BLaER1 treated with 17β-estradiol and CSF1 and Interleukin-3, amounts not matched to agents 10 nM and 100 nM (cell line): ENCODE results near the gene MYO1B.

Experiments used
- H3K27ac ChIP-seq, 11 experiments: shearing (Covaris generic); formaldehyde crosslinking; 2 replicates each; pipeline ENCODE4 v1.8.1; 2022
- H3K27me3 ChIP-seq, 11 experiments: shearing (Covaris generic); formaldehyde crosslinking; 2 replicates each; pipeline ENCODE4 v1.8.1; 2022
- H3K36me3 ChIP-seq, 11 experiments: shearing (Covaris generic); formaldehyde crosslinking; 2 replicates each; pipeline ENCODE4 v1.8.1; 2022
- H3K4me1 ChIP-seq, 10 experiments: shearing (Covaris generic); formaldehyde crosslinking; 2 replicates each; pipeline ENCODE4 v1.8.1; 2022
- H3K4me2 ChIP-seq, 11 experiments: shearing (Covaris generic); formaldehyde crosslinking; 2 replicates each; pipeline ENCODE4 v1.8.1; 2022
- H3K4me3 ChIP-seq, 10 experiments: shearing (Covaris generic); formaldehyde crosslinking; 2 replicates each; pipeline ENCODE4 v1.8.1; 2022
- H3K9ac ChIP-seq, 11 experiments: shearing (Covaris generic); formaldehyde crosslinking; 2 replicates each; pipeline ENCODE4 v1.8.1; 2022
- H3K9me3 ChIP-seq, 11 experiments: shearing (Covaris generic); formaldehyde crosslinking; replicated peaks in 1 of 11; 2 replicates each; pipeline ENCODE4 v1.8.1; 2022
- H4K20me1 ChIP-seq, 11 experiments: shearing (Covaris generic); formaldehyde crosslinking; 2 replicates each; pipeline ENCODE4 v1.8.1; 2022
- Cebpa-rat ChIP-seq, 11 experiments: shearing (Covaris generic); IDR thresholded peaks; 2 replicates each; pipeline ENCODE4 v1.8.1; 2022

MYO1B gene

DNA sequence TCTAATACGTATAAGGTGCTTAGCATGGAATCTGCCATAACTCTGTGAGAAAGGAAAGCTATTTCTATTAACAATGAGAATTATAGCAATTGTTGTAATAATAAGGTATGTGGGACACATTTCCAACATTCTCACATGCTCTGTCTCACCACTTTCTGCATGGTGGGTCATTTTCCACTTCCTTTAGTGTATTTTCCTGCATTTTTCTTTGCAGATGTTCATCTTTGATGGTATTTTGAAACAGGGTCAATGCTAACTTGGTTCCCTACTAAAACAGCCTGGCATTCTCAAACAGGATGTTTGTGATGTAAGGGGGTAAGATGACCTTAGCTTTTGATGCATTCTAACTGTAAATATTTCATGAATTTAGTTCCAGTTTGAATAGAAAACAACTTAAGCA, 54.7 kb downstream of the MYO1B start:
- no peak overlapping the region for H3K9ac ChIP-seq
- H3K27me3 ChIP-seq, result no peaks in the 10 kb centered on the region
- peaks cover 0 to 8% (median 5%) of the 10 kb centered on the region in 10 experiments; a peak in 8 of 20 replicates for H3K4me1 ChIP-seq
- H3K4me2 ChIP-seq, result no peak overlapping the region
- TF ChIP-seq Cebpa-rat (IDR thresholded peaks at IDR 0.05), result no peak
- H3K27ac ChIP-seq, result no peak overlapping the region
- peaks cover 0 to 46% (median 11%) of the 10 kb centered on the region in 11 experiments; a peak in 13 of 22 replicates for H3K36me3 ChIP-seq
- H3K4me3 ChIP-seq, result no peak overlapping the region
- H4K20me1 ChIP-seq, result peaks cover 0 to 10% (median 0%) of the 10 kb centered on the region in 11 experiments; a peak in 1 of 22 replicates
- no peaks in the 10 kb centered on the region for H3K9me3 ChIP-seq

DNA sequence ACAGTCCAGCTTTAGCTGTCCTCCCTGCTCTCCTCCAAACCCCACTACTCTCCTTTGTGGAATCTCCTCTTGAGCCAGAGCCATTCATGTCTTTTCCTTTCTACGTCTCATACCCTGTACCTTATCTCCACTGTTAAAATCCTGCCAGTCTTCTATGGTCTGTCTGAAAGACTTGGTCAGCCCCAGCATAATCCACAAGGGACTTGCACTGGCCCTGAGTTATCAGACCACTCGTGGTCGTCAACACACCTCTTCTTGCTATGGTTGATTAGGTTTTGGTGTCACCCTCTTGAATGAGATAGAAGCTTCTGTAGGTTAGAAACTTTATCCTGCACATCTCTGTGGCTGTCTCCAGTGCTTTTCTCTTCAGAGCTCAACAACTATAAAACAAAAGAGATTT, 56.8 kb downstream of the MYO1B start:
- Histone ChIP-seq H3K4me2 (no peak overlapping the region), H3K4me1 (peaks cover 0 to 8% (median 5%) of the 10 kb centered on the region in 10 experiments; a peak in 8 of 20 replicates), H3K27me3 (no peaks in the 10 kb centered on the region), H3K4me3 (no peak overlapping the region), H3K27ac (no peak overlapping the region), H3K36me3 (peaks cover 0 to 49% (median 16%) of the 10 kb centered on the region in 11 experiments; a peak in 13 of 22 replicates), H3K9ac (no peak overlapping the region), H4K20me1 (peaks cover 0 to 8% (median 0%) of the 10 kb centered on the region in 11 experiments; a peak in 1 of 22 replicates), H3K9me3 (no peaks in the 10 kb centered on the region)
- TF ChIP-seq Cebpa-rat (IDR thresholded peaks at IDR 0.05), result no peak

DNA sequence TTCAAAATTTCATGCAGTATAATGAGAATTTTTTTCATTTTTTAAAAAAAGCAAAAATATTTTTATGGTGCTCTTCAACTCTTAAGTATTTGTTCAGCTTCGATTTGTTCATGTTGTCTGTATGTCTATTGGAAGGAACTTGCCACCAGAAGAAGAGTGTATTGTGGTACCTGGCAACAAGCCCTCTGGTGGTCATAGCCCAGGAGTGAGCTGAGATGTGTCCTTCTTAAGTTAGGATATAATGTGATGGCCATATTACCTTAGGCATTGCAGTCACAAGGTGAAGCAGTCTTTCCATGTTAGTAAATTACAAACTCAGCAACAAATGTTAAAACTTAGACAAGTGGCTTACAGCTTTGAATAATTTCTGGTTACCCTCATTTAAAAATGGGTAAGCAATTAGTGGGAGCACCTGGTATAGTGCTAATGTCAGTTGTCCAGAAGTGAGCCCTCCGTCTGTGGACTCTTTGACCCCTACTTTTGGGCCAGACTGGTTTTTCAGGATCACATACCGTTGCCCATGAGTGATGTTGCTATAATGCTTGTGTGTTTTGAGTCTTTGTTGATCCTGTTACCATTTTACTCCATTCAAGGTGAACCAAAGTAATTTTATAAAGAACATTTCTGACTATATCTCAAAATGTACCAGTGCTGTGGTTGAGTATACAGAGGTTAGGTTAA, 57.4 kb downstream of the MYO1B start:
- Histone ChIP-seq H3K36me3 (peaks cover 0 to 42% (median 16%) of the 10 kb centered on the region in 11 experiments; a peak in 12 of 22 replicates), H3K9ac (no peak overlapping the region), H3K4me3 (no peak overlapping the region), H3K9me3 (no peaks in the 10 kb centered on the region; a peak in 1 of 22 replicates), H4K20me1 (0 out of 22 replicates have a peak, but pooled peaks cover 0 to 4% (median 0%) of the 10 kb centered on the region in 11 experiments), H3K4me1 (peaks cover 0 to 3% (median 2%) of the 10 kb centered on the region in 10 experiments; a peak in 6 of 20 replicates), H3K27me3 (no peaks in the 10 kb centered on the region), H3K4me2 (no peak overlapping the region), H3K27ac (no peak overlapping the region)
- TF ChIP-seq Cebpa-rat (IDR thresholded peaks at IDR 0.05), result no peak

DNA sequence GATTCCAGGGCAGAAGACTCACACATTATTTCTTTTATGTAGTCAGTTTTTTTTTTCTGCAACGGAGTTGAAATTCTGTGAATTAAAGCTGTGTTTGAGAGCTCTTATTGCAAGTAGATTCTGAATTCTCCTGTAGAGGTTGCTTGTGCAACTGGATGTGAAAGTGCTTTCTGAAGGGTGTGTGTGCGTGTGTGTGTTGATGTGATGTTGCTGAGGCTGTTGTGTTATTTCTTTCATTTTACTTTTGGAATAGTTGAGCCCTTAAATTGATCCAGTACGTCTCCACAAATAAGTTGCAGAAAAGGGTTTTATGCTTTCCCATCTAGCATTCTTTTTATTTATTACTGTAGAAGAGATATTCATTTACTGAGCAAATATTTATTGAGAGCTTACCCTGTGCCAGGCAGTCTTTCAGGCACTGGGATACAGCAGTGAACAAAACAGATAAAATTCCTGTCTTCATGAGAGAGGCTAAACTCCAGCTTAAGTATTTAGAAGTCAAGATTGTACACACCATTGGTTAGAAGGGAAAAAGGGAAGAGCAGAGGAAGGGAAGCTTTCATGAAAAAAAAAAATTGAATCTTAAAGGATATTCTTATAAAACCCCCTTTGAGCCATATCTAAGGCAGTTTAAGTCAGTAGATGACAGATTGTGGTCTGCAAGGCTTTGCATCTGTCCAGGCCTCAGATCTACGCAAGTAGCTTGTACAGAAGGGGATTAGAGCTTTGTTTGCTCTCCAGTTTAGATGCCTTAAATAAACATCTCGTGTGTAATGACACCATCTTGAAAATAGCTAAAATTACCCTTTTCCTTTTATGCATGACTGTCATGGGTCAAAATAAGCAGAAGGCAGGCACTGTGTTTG, 58.2 kb downstream of the MYO1B start:
- H3K9ac ChIP-seq, result no peak overlapping the region
- no peaks in the 10 kb centered on the region for H3K27me3 ChIP-seq
- H3K4me2 ChIP-seq, result no peak overlapping the region
- H3K27ac ChIP-seq, result no peak overlapping the region
- TF ChIP-seq Cebpa-rat (IDR thresholded peaks at IDR 0.05), result no peak
- no peaks in the 10 kb centered on the region for H3K4me1 ChIP-seq
- 0 out of 22 replicates have a peak, but pooled peaks cover 0 to 4% (median 0%) of the 10 kb centered on the region in 11 experiments for H4K20me1 ChIP-seq
- H3K36me3 ChIP-seq, result peaks cover 0 to 40% (median 20%) of the 10 kb centered on the region in 11 experiments; a peak in 12 of 22 replicates
- no peaks in the 10 kb centered on the region; a peak in 1 of 22 replicates for H3K9me3 ChIP-seq
- no peak overlapping the region for H3K4me3 ChIP-seq

DNA sequence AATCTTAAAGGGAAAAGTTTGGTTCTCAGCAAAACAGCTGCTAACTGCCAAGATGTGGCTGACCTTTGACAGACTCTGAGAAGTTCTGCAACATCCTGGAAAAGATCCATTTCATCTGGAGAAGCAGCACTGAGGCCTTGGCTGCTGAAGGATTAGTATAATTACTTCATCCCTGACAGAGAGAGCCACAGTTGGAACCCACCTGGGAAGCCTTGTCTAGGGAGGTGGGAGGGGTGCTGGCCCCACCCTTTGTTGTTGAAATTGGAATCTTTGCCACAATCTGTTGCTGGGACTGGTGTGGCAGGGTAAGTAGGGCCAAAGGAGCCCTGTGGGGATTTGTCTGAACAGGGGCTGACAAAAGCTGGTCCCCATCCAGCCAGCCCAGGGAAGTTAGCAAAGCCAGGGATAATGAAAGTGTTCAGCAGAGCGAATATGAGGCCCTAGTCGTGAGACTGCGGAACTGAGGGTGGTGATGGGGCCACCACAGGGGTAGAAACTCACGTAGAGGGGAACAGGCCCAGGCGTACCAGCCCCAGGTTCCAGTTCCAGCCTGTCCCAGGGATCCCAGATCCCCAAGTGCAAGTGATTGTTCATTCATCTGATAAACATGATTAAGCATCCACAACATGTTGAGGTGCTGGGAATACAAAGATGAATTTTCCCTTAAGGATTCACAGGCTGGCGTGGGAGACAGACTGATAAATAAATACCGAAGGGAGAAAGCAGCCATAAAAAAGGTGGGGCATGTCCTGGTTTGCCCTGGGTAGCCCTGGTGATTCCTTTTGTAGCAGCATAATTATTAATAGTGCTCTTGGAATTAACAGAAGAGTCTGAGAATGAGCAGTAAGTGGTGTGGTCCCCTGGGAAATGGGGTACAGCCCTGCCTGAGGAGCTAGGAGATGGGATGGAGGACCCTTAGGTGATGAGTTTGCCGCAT, 60.0 kb downstream of the MYO1B start:
- H3K9me3 ChIP-seq, result no peaks in the 10 kb centered on the region; a peak in 1 of 22 replicates
- no peak overlapping the region for H3K27ac ChIP-seq

DNA sequence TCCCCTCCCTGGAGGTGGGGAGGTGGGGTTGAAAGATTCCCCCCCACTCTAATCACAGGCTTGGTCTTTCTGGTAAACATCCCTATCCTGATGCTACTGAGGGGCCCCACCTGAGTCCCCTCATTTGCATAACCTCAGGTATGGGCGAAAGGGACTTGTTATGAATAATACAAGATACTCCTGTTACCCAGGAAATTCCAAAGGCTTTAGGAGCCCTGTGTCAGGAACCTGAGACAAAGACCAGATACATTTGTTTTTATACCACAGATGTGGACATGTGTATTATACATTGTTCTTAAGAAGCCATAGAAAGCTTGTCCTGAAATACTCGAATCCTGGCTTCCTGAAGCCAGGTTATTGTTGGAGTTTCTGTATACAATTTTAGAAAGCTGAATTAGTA, 62.8 kb downstream of the MYO1B start:
- Histone ChIP-seq H3K4me1 (no peaks in the 10 kb centered on the region; a peak in 1 of 20 replicates), H4K20me1 (peaks cover 0 to 11% (median 0%) of the 10 kb centered on the region in 11 experiments; a peak in 2 of 22 replicates), H3K36me3 (peaks cover 0 to 29% (median 10%) of the 10 kb centered on the region in 11 experiments; a peak in 8 of 22 replicates), H3K9me3 (no peaks in the 10 kb centered on the region; a peak in 1 of 22 replicates), H3K27me3 (no peaks in the 10 kb centered on the region), H3K9ac (no peak overlapping the region), H3K4me2 (no peak overlapping the region), H3K4me3 (no peak overlapping the region), H3K27ac (no peak overlapping the region)
- TF ChIP-seq Cebpa-rat (IDR thresholded peaks at IDR 0.05), result no peak

More for the DNA sequence above, 60.0 kb downstream of the MYO1B start:
- Histone ChIP-seq H4K20me1 (peaks cover 0 to 15% (median 0%) of the 10 kb centered on the region in 11 experiments; a peak in 2 of 22 replicates), H3K9ac (no peak overlapping the region), H3K27me3 (no peaks in the 10 kb centered on the region), H3K4me3 (no peak overlapping the region), H3K4me2 (no peak overlapping the region), H3K4me1 (no peaks in the 10 kb centered on the region), H3K36me3 (peaks cover 0 to 40% (median 18%) of the 10 kb centered on the region in 11 experiments; a peak in 11 of 22 replicates)
- TF ChIP-seq Cebpa-rat (IDR thresholded peaks at IDR 0.05), result no peak

DNA sequence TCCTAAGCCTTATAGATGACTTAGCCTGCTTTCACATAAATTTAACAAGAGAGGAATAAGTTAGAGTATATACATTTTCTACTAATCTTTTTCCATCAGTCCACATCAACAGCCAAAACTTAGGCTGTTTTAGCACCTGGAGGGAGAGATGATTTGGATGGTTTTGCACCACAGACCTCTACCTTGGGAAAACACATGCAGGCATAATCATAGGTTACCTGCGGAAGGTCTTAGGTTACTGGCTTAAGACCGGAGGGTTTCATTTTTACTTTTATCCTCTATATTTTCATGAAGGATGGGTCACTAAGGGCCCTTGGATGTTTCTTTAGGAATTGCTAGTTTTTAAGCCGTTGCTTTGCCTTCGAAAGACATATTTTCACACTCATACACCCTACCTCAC, 66.0 kb downstream of the MYO1B start:
- Histone ChIP-seq H3K9ac (no peak overlapping the region), H3K4me2 (no peak overlapping the region), H3K36me3 (peaks cover 0 to 12% (median 0%) of the 10 kb centered on the region in 11 experiments; a peak in 2 of 22 replicates), H3K4me1 (peaks cover 13 to 16% (median 15%) of the 10 kb centered on the region in 10 experiments), H3K27ac (no peak overlapping the region), H3K4me3 (no peak overlapping the region), H3K9me3 (no peaks in the 10 kb centered on the region; a peak in 1 of 22 replicates), H3K27me3 (no peaks in the 10 kb centered on the region), H4K20me1 (peaks cover 0 to 15% (median 0%) of the 10 kb centered on the region in 11 experiments; a peak in 3 of 22 replicates)
- no peak for TF ChIP-seq Cebpa-rat (IDR thresholded peaks at IDR 0.05)

DNA sequence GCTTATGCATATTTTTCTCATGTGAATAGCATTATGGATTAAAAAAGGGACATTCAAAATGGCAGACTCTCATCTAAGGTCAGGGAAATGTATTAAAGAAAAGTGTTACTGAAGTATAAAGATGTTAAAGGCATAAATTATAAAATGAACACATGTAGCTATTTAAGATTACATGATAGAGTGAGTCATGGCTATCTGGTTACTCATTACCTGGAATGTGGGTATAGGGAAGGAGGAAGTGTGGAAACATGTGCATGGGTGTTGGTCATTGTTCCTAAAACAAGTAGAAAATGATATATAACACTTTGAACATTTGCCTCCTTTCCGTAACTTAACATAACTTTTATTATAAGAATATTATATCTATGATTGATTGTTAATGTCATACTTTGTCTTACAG, 66.4 kb downstream of the MYO1B start:
- Histone ChIP-seq H4K20me1 (peaks cover 0 to 15% (median 0%) of the 10 kb centered on the region in 11 experiments; a peak in 3 of 22 replicates), H3K4me1 (peaks cover 13 to 16% (median 15%) of the 10 kb centered on the region in 10 experiments), H3K9ac (no peak overlapping the region), H3K36me3 (peaks cover 0 to 12% (median 0%) of the 10 kb centered on the region in 11 experiments; a peak in 2 of 22 replicates), H3K4me3 (no peak overlapping the region), H3K27ac (no peak overlapping the region), H3K27me3 (no peaks in the 10 kb centered on the region), H3K4me2 (no peak overlapping the region), H3K9me3 (no peaks in the 10 kb centered on the region; a peak in 1 of 22 replicates)
- TF ChIP-seq Cebpa-rat (IDR thresholded peaks at IDR 0.05), result no peak
